GM19351 (cell line): ENCODE data around the gene LCN2.
"Not testable (repeated sequence)": the region's sequence is repeated elsewhere in the genome, so short reads cannot be mapped to it uniquely, and the experiment has no call there.

Experiments used
- ATAC-seq: cut with Tn5 transposase; IDR thresholded peaks from one replicate; pipeline ENCODE4 v1.9.1; 2021; ENCODE audit warnings: mild to moderate bottlenecking, moderate library complexity; ENCODE audit not compliant: unreplicated experiment

LCN2 gene

GRCh38 chr9:128149001-128149701, at the start of gene LCN2:
Gene LCN2 (plus strand): TSS chr9:128149453. CDS start chr9:128149526, 73 bp downstream.
- ATAC-seq: no peak

GRCh38 chr9:128099932-128100491, 49.2 kb upstream of the LCN2 start:
- ATAC-seq: no peak

- no peak for ATAC-seq
Observed at GRCh38 chr9:128100581-128100980, 48.7 kb upstream of the LCN2 start.

- no peak for ATAC-seq
Observed at GRCh38 chr9:128101231-128101661, 48.0 kb upstream of the LCN2 start.

GRCh38 chr9:128101690-128102089, 47.6 kb upstream of the LCN2 start:
- ATAC-seq: no peak

- ATAC-seq: no peak
Observed at GRCh38 chr9:128102196-128102595, 47.1 kb upstream of the LCN2 start.

- ATAC-seq: no peak
Observed at GRCh38 chr9:128102861-128103588, 46.2 kb upstream of the LCN2 start.

- no peak for ATAC-seq
Observed at GRCh38 chr9:128103589-128103962, 45.7 kb upstream of the LCN2 start.

GRCh38 chr9:128104171-128104618, 45.1 kb upstream of the LCN2 start:
- no peak for ATAC-seq

GRCh38 chr9:128105538-128106175, 43.6 kb upstream of the LCN2 start:
- ATAC-seq: no peak

- no peak for ATAC-seq
Observed at GRCh38 chr9:128106181-128106939, 42.9 kb upstream of the LCN2 start.

- ATAC-seq: no peak
Observed at GRCh38 chr9:128106940-128107467, 42.2 kb upstream of the LCN2 start.

GRCh38 chr9:128107468-128108268, 41.6 kb upstream of the LCN2 start:
- no peak for ATAC-seq

- ATAC-seq: no peak
Observed at GRCh38 chr9:128108269-128109049, 40.8 kb upstream of the LCN2 start.

- ATAC-seq: no peak
Observed at GRCh38 chr9:128109050-128109709, 40.1 kb upstream of the LCN2 start.

GRCh38 chr9:128111726-128112125, 37.5 kb upstream of the LCN2 start:
- ATAC-seq: not testable (repeated sequence)

- no peak for ATAC-seq
Observed at GRCh38 chr9:128113526-128114325, 35.5 kb upstream of the LCN2 start.
